ENCODE measurements around the gene HEATR5A. TPM values are rescaled to one million over a fixed set of nuclear protein-coding genes. Genes with fewer than 3 reads are reported as not detected.
A peak's percentile ranks its signal among the peaks of the same experiment; 100 is the strongest.

Gene HEATR5A
- total and polyA plus RNA-seq, 2 of the 13 experiments (the other 11 are each of a cell fraction or from before 2014, with no cell fraction given), result 36.4 to 105 TPM

DNA sequence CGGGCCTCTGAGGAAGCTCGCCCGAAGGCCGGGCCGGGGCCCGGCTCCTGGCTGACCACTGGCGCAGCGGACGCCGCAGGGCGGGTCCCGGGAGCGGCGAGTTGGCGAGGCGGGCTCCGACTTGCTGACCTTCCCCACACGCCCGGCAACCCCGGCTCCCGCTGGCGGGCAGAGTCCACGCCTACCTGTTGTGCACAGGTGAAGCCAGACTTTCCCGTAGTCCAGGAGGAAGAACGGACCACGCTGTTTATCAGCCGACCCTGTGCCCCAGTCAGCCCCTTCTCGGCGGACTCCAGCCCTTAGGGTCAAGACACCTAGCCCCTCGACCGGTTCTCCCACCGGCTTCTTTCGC, 407 bp downstream of the HEATR5A start (continued):
- TF ChIP-seq, protein P1, sequence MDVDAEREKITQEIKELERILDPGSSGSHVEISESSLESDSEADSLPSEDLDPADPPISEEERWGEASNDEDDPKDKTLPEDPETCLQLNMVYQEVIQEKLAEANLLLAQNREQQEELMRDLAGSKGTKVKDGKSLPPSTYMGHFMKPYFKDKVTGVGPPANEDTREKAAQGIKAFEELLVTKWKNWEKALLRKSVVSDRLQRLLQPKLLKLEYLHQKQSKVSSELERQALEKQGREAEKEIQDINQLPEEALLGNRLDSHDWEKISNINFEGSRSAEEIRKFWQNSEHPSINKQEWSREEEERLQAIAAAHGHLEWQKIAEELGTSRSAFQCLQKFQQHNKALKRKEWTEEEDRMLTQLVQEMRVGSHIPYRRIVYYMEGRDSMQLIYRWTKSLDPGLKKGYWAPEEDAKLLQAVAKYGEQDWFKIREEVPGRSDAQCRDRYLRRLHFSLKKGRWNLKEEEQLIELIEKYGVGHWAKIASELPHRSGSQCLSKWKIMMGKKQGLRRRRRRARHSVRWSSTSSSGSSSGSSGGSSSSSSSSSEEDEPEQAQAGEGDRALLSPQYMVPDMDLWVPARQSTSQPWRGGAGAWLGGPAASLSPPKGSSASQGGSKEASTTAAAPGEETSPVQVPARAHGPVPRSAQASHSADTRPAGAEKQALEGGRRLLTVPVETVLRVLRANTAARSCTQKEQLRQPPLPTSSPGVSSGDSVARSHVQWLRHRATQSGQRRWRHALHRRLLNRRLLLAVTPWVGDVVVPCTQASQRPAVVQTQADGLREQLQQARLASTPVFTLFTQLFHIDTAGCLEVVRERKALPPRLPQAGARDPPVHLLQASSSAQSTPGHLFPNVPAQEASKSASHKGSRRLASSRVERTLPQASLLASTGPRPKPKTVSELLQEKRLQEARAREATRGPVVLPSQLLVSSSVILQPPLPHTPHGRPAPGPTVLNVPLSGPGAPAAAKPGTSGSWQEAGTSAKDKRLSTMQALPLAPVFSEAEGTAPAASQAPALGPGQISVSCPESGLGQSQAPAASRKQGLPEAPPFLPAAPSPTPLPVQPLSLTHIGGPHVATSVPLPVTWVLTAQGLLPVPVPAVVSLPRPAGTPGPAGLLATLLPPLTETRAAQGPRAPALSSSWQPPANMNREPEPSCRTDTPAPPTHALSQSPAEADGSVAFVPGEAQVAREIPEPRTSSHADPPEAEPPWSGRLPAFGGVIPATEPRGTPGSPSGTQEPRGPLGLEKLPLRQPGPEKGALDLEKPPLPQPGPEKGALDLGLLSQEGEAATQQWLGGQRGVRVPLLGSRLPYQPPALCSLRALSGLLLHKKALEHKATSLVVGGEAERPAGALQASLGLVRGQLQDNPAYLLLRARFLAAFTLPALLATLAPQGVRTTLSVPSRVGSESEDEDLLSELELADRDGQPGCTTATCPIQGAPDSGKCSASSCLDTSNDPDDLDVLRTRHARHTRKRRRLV (CRISPR knock-in tag; IDR thresholded peaks at IDR 0.05), result no peak
- TF ChIP-seq, protein P2, sequence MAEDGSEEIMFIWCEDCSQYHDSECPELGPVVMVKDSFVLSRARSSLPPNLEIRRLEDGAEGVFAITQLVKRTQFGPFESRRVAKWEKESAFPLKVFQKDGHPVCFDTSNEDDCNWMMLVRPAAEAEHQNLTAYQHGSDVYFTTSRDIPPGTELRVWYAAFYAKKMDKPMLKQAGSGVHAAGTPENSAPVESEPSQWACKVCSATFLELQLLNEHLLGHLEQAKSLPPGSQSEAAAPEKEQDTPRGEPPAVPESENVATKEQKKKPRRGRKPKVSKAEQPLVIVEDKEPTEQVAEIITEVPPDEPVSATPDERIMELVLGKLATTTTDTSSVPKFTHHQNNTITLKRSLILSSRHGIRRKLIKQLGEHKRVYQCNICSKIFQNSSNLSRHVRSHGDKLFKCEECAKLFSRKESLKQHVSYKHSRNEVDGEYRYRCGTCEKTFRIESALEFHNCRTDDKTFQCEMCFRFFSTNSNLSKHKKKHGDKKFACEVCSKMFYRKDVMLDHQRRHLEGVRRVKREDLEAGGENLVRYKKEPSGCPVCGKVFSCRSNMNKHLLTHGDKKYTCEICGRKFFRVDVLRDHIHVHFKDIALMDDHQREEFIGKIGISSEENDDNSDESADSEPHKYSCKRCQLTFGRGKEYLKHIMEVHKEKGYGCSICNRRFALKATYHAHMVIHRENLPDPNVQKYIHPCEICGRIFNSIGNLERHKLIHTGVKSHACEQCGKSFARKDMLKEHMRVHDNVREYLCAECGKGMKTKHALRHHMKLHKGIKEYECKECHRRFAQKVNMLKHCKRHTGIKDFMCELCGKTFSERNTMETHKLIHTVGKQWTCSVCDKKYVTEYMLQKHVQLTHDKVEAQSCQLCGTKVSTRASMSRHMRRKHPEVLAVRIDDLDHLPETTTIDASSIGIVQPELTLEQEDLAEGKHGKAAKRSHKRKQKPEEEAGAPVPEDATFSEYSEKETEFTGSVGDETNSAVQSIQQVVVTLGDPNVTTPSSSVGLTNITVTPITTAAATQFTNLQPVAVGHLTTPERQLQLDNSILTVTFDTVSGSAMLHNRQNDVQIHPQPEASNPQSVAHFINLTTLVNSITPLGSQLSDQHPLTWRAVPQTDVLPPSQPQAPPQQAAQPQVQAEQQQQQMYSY (CRISPR knock-in tag; IDR thresholded peaks at IDR 0.05), result peak; percentile 50
- TF ChIP-seq, protein P3, sequence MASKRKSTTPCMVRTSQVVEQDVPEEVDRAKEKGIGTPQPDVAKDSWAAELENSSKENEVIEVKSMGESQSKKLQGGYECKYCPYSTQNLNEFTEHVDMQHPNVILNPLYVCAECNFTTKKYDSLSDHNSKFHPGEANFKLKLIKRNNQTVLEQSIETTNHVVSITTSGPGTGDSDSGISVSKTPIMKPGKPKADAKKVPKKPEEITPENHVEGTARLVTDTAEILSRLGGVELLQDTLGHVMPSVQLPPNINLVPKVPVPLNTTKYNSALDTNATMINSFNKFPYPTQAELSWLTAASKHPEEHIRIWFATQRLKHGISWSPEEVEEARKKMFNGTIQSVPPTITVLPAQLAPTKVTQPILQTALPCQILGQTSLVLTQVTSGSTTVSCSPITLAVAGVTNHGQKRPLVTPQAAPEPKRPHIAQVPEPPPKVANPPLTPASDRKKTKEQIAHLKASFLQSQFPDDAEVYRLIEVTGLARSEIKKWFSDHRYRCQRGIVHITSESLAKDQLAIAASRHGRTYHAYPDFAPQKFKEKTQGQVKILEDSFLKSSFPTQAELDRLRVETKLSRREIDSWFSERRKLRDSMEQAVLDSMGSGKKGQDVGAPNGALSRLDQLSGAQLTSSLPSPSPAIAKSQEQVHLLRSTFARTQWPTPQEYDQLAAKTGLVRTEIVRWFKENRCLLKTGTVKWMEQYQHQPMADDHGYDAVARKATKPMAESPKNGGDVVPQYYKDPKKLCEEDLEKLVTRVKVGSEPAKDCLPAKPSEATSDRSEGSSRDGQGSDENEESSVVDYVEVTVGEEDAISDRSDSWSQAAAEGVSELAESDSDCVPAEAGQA (IDR thresholded peaks at IDR 0.05; ENCODE audit: low read depth), result peak; percentile 61; the same call in 1 of the 2 replicates
- TF ChIP-seq, protein P3 (CRISPR knock-in tag; IDR thresholded peaks at IDR 0.05; ENCODE audit: borderline replicate concordance), result no peak
- TF ChIP-seq ZNF780A (CRISPR knock-in tag; IDR thresholded peaks at IDR 0.05) (no peak; the same call in 1 of the 2 replicates), STAT5B (CRISPR knock-in tag; IDR thresholded peaks at IDR 0.05) (no peak), CREB1 (IDR thresholded peaks at IDR 0.05) (no peak), CREB1 (CRISPR knock-in tag; IDR thresholded peaks at IDR 0.05) (no peak), NR2F2 (IDR thresholded peaks at IDR 0.05; ENCODE audit: borderline replicate concordance, low read depth) (peak; percentile 62), ZC3H4 (CRISPR knock-in tag; IDR thresholded peaks at IDR 0.05; ENCODE audit: borderline replicate concordance) (no peak), ZFP37 (CRISPR knock-in tag; IDR thresholded peaks at IDR 0.05; ENCODE audit: borderline replicate concordance) (no peak), TP53 (CRISPR knock-in tag; conservative IDR thresholded peaks at IDR 0.05) (no peak), ZNF792 (CRISPR knock-in tag; IDR thresholded peaks at IDR 0.05) (no peak)
- TF ChIP-seq, protein P4, sequence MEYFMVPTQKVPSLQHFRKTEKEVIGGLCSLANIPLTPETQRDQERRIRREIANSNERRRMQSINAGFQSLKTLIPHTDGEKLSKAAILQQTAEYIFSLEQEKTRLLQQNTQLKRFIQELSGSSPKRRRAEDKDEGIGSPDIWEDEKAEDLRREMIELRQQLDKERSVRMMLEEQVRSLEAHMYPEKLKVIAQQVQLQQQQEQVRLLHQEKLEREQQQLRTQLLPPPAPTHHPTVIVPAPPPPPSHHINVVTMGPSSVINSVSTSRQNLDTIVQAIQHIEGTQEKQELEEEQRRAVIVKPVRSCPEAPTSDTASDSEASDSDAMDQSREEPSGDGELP (IDR thresholded peaks at IDR 0.05; ENCODE audit: borderline replicate concordance, low read depth), result peak; percentile 49
- TF ChIP-seq, protein P5, sequence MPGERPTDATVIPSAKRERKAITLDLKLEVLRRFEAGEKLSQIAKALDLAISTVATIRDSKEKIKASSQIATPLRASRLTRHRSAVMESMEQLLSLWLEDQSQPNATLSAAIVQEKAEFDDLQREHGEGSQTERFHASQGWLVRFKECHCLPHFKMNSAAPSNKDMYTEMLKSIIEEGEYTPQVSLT (CRISPR knock-in tag; IDR thresholded peaks at IDR 0.05; ENCODE audit: borderline replicate concordance, low read depth), result peak; percentile 85; the same call in 1 of the 2 replicates
